GM12878 (cell line): ENCODE measurements around the gene VRK3.

Experiments
- ATF3 ChIP-seq: IDR thresholded peaks from 2 replicates; pipeline ENCODE4 v1.6.1; 2011; ENCODE audit warnings: low read depth, mild to moderate bottlenecking, low read length, moderate library complexity, borderline replicate concordance; ENCODE audit errors: extremely low read depth
- CREM ChIP-seq: IDR thresholded peaks from 2 replicates; pipeline ENCODE4 v1.6.1; 2014; ENCODE audit warnings: antibody characterized with exemption, low read depth
- CTCF ChIP-seq, 3 experiments: IDR thresholded peaks in 2 of 3; conservative IDR thresholded peaks in 1 of 3; 2 replicates each; pipeline ENCODE4 v1.5.1; 2011; ENCODE audit warnings: low read depth in 3 of 3, low read length in 3 of 3, mild to moderate bottlenecking in 3 of 3, control low read depth in 2 of 3, moderate library complexity in 2 of 3, inconsistent platforms in 1 of 3, mixed read lengths in 1 of 3; ENCODE audit not compliant: control insufficient read depth in 2 of 3, insufficient read depth in 1 of 3; ENCODE audit errors: extremely low read depth in 1 of 3
- DPF2 ChIP-seq: fragments of 450-650 bp; IDR thresholded peaks from 2 replicates; pipeline ENCODE4 v1.6.1; 2017; ENCODE audit warnings: mild to moderate bottlenecking
- E2F4 ChIP-seq: IDR thresholded peaks from 2 replicates; pipeline ENCODE4 v1.6.1; 2012; ENCODE audit warnings: low read depth, low read length, improper control_type of control experiment
- EGR1 ChIP-seq, 2 experiments: IDR thresholded peaks; 1 replicate in 1 of 2; 2 replicates in 1 of 2; pipeline ENCODE4 v1.6.1; 2011 to 2012; ENCODE audit warnings: low read depth in 2 of 2, low read length in 2 of 2, borderline replicate concordance in 1 of 2, mild to moderate bottlenecking in 1 of 2, moderate library complexity in 1 of 2
- ESRRA ChIP-seq: IDR thresholded peaks from 2 replicates; pipeline ENCODE4 v1.6.1; 2012; ENCODE audit warnings: mild to moderate bottlenecking, low read length, improper control_type of control experiment
- MXI1 ChIP-seq: fragments of 150-350 bp; IDR thresholded peaks from 2 replicates; pipeline ENCODE4 v1.6.1; 2011; ENCODE audit warnings: low read depth, mild to moderate bottlenecking, inconsistent platforms, low read length, improper control_type of control experiment
- POLR2A ChIP-seq: IDR thresholded peaks from 2 replicates; pipeline ENCODE4 v1.6.1; 2011; ENCODE audit warnings: low read depth, mild to moderate bottlenecking, low read length
- REST ChIP-seq: IDR thresholded peaks from 2 replicates; pipeline ENCODE4 v1.6.1; 2012; ENCODE audit warnings: mild to moderate bottlenecking, low read depth, low read length
- ZNF274 ChIP-seq: IDR thresholded peaks from one replicate; pipeline ENCODE4 v1.8.0; 2011; ENCODE audit not compliant: insufficient read length, insufficient read depth

GRCh38 chr19:49929121-49929610 lies 96.0 kb downstream of the VRK3 start, which contains the start of the genes ATF5 and NUP62:
- TF ChIP-seq ATF3 (no peak), ESRRA (no peak), MXI1 (no peak), REST (no peak), DPF2 (peak; percentile 46; the same call in 1 of the 2 replicates), CTCF (IDR thresholded peaks at IDR 0.05 in 2 of 3, conservative IDR thresholded peaks at IDR 0.05 in 1 of 3; ENCODE audit: control insufficient read depth in 2 of 3, extremely low read depth in 1 of 3, insufficient read depth in 1 of 3, low read depth in 3 of 3, low read length in 3 of 3) (no peak), CREM (peak; percentile 58; the same call in 1 of the 2 replicates), ZNF274 (no peak), E2F4 (no peak), POLR2A (peak; percentile 90), EGR1 (IDR thresholded peaks at IDR 0.05; ENCODE audit: borderline replicate concordance in 1 of 2, low read depth in 2 of 2, low read length in 2 of 2) (no peak; a peak in 1 of 3 replicates)
